HG03469 (cell line): ENCODE data around the gene GALNT10.
A peak's percentile ranks its signal among the peaks of the same experiment; 100 is the strongest.

Source experiments
- ATAC-seq: cut with Tn5 transposase; IDR thresholded peaks from one replicate; pipeline ENCODE4 v1.9.1; 2021; ENCODE audit warnings: mild to moderate bottlenecking, moderate library complexity, moderate number of reproducible peaks; ENCODE audit not compliant: unreplicated experiment

Gene GALNT10

GRCh38 chr5:154201108-154201769 lies 10.7 kb downstream of the GALNT10 start:
- ATAC-seq, result no peak

- peak; percentile 85 for ATAC-seq
Observed at GRCh38 chr5:154202379-154203260, 12.1 kb downstream of the GALNT10 start.

- ATAC-seq, result no peak
Observed at GRCh38 chr5:154203798-154204578, 13.5 kb downstream of the GALNT10 start.

GRCh38 chr5:154205441-154206117 lies 15.0 kb downstream of the GALNT10 start:
- ATAC-seq, result no peak

- no peak for ATAC-seq
Observed at GRCh38 chr5:154206311-154206710, 15.8 kb downstream of the GALNT10 start.

- ATAC-seq, result no peak
Observed at GRCh38 chr5:154207204-154207603, 16.7 kb downstream of the GALNT10 start.

GRCh38 chr5:154209591-154210081 lies 19.1 kb downstream of the GALNT10 start:
- no peak for ATAC-seq

GRCh38 chr5:154210163-154210562 lies 19.6 kb downstream of the GALNT10 start:
- no peak for ATAC-seq

- no peak for ATAC-seq
Observed at GRCh38 chr5:154211641-154212390, 21.3 kb downstream of the GALNT10 start.

- no peak for ATAC-seq
Observed at GRCh38 chr5:154213592-154213991, 23.1 kb downstream of the GALNT10 start.

GRCh38 chr5:154214371-154215106 lies 24.0 kb downstream of the GALNT10 start:
- peak; percentile 87 for ATAC-seq

GRCh38 chr5:154215571-154216325 lies 25.2 kb downstream of the GALNT10 start:
- no peak for ATAC-seq

GRCh38 chr5:154217462-154217861 lies 26.9 kb downstream of the GALNT10 start:
- no peak for ATAC-seq

- no peak for ATAC-seq
Observed at GRCh38 chr5:154218786-154219185, 28.3 kb downstream of the GALNT10 start.

GRCh38 chr5:154220625-154221024 lies 30.1 kb downstream of the GALNT10 start:
- no peak for ATAC-seq

GRCh38 chr5:154221371-154221896 lies 30.9 kb downstream of the GALNT10 start:
- ATAC-seq, result no peak

- ATAC-seq, result no peak
Observed at GRCh38 chr5:154222414-154222813, 31.9 kb downstream of the GALNT10 start.

- ATAC-seq, result no peak
Observed at GRCh38 chr5:154223320-154223719, 32.8 kb downstream of the GALNT10 start.
